A673 (cell line): Measurements from ENCODE around the gene TERC.

Experiments
- CTCF ChIP-seq: fragments of 300-800, 200-600 bp; sonication (generic); conservative IDR thresholded peaks from 2 replicates; pipeline ENCODE4 v1.5.1; 2017; ENCODE audit warnings: low read depth, mild to moderate bottlenecking, antibody characterized with exemption, low read length, moderate library complexity, mixed read lengths
- EZH2 ChIP-seq: fragments of 200-600 bp; sonication (generic); IDR thresholded peaks from 2 replicates; pipeline ENCODE4 v1.6.1; 2017; ENCODE audit warnings: borderline replicate concordance, low read depth, mild to moderate bottlenecking, mixed read lengths, antibody characterized with exemption, low read length; ENCODE audit not compliant: poor library complexity, severe bottlenecking

DNA sequence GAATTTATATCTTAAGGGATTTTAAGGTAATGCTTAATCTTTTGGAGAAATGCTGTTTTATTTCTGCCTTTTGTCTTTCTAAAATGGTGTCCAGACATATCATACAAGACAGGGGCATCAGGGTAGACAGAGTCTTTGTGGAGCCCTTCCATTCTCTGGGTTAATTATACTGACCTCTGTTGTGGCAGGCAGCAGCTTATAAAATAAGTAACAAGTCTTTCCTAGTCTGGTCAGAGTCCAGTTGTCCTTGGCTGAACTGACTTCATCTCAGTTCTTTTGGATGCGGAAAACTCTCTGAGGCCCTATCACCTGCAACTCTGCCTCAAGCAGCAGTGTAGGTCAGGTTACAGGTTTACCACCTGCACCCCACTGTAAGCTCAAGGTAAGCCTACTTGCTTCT lies 27.5 kb upstream of the TERC start:
- no peak for TF ChIP-seq CTCF
- TF ChIP-seq EZH2 = no peak
